Liver (tissue), 9 donors: ENCODE measurements around the gene TMEM50B. TPM values are rescaled to one million over a fixed set of nuclear protein-coding genes. Genes with fewer than 3 reads are reported as not detected.

Experiments used
- DNase-seq: peaks from one replicate; pipeline ENCODE4 v3.0.0-alpha.2; 2017; ENCODE audit warnings: low spot score
- H3K27ac ChIP-seq, 2 donors: one replicate each; pipeline ENCODE4 v1.7.0; 2013; ENCODE audit warnings: inconsistent platforms in 2 of 2, low read length in 2 of 2, control low read depth in 1 of 2, low read depth in 1 of 2, mild to moderate bottlenecking in 1 of 2
- H3K27me3 ChIP-seq, 4 donors: one replicate each; pipeline versions ENCODE4 v1.6.1 to v1.7.0; 2013; ENCODE audit warnings: low read length in 3 of 4, inconsistent platforms in 1 of 4, mild to moderate bottlenecking in 1 of 4, moderate library complexity in 1 of 4; ENCODE audit not compliant: control insufficient read depth in 4 of 4, insufficient read depth in 4 of 4
- H3K36me3 ChIP-seq, 4 donors: one replicate each; pipeline versions ENCODE4 v1.6.1 to v1.7.0; 2013; ENCODE audit warnings: low read length in 3 of 4, mild to moderate bottlenecking in 3 of 4, low read depth in 1 of 4, moderate library complexity in 1 of 4; ENCODE audit not compliant: control insufficient read depth in 4 of 4, insufficient read depth in 3 of 4
- H3K4me1 ChIP-seq, 4 donors: one replicate each; pipeline versions ENCODE4 v1.6.1 to v1.7.0; 2013; ENCODE audit warnings: low read length in 3 of 4, mild to moderate bottlenecking in 3 of 4, moderate library complexity in 1 of 4; ENCODE audit not compliant: control insufficient read depth in 4 of 4, insufficient read depth in 4 of 4
- H3K4me3 ChIP-seq, 3 donors: one replicate each; pipeline versions ENCODE4 v1.6.1 to v1.7.0; 2013; ENCODE audit warnings: low read length in 3 of 3, control low read depth in 1 of 3, low read depth in 1 of 3, mild to moderate bottlenecking in 1 of 3
- H3K9ac ChIP-seq, 2 donors: one replicate each; pipeline ENCODE4 v1.7.0; 2013; ENCODE audit warnings: low read length in 2 of 2, mild to moderate bottlenecking in 2 of 2, moderate library complexity in 2 of 2, control low read depth in 1 of 2, low read depth in 1 of 2
- H3K9me3 ChIP-seq, 4 donors: one replicate each; pipeline versions ENCODE4 v1.6.1 to v1.7.0; 2013; ENCODE audit warnings: low read length in 3 of 4; ENCODE audit not compliant: control insufficient read depth in 4 of 4
- FOXA1 ChIP-seq: IDR thresholded peaks from 2 replicates; pipeline ENCODE4 v1.6.1; 2016; ENCODE audit warnings: antibody characterized with exemption
- FOXA2 ChIP-seq: IDR thresholded peaks from 2 replicates; pipeline ENCODE4 v1.6.1; 2016; ENCODE audit warnings: antibody characterized with exemption
- GABPA ChIP-seq, 2 donors: IDR thresholded peaks in 1 of 2; conservative IDR thresholded peaks in 1 of 2; 2 replicates each; pipeline ENCODE4 v1.6.1; 2016; ENCODE audit warnings: antibody characterized with exemption in 2 of 2, mild to moderate bottlenecking in 1 of 2, moderate library complexity in 1 of 2
- HNF4A ChIP-seq, 2 donors: conservative IDR thresholded peaks; 2 replicates each; pipeline ENCODE4 v1.6.1; 2016; ENCODE audit warnings: antibody characterized with exemption in 2 of 2, mild to moderate bottlenecking in 2 of 2
- HNF4G ChIP-seq: IDR thresholded peaks from 2 replicates; pipeline ENCODE4 v1.6.1; 2016; ENCODE audit warnings: antibody characterized with exemption
- JUND ChIP-seq, 2 donors: IDR thresholded peaks; 2 replicates each; pipeline ENCODE4 v1.6.1; 2016; ENCODE audit warnings: antibody characterized with exemption in 2 of 2
- MAX ChIP-seq: IDR thresholded peaks from 2 replicates; pipeline ENCODE4 v1.6.1; 2016; ENCODE audit warnings: antibody characterized with exemption
- NR2F2 ChIP-seq: IDR thresholded peaks from 2 replicates; pipeline ENCODE4 v1.6.1; 2016; ENCODE audit warnings: antibody characterized with exemption
- RAD21 ChIP-seq, 2 donors: IDR thresholded peaks; 2 replicates each; pipeline ENCODE4 v1.6.1; 2016; ENCODE audit warnings: antibody characterized with exemption in 2 of 2, mild to moderate bottlenecking in 2 of 2
- RXRA ChIP-seq, 2 donors: IDR thresholded peaks; 2 replicates each; pipeline ENCODE4 v1.6.1; 2017 to 2018; ENCODE audit warnings: antibody characterized with exemption in 2 of 2, mild to moderate bottlenecking in 1 of 2
- YY1 ChIP-seq: IDR thresholded peaks from 2 replicates; pipeline ENCODE4 v1.6.1; 2016; ENCODE audit warnings: antibody characterized with exemption, mild to moderate bottlenecking
- WGBS: extraction: QIAGEN DNeasy Blood & Tissue Kit; methylation state at CpG from one replicate; pipeline ENCODE4 v1.1.7; 2013; 5-methylcytosine and 5-hydroxymethylcytosine counted together
- polyA plus RNA-seq, 2 donors: library from polyadenylated mRNA; stranded (reverse) in 1 of 2; unstranded in 1 of 2; fragments of 200-250 nt in 1 of 2; fragments of >200 nt in 1 of 2; fragmentation: Nextera tagmentation in 1 of 2; extraction: Ambion mirVana in 1 of 2; gene quantifications; one replicate each; pipeline versions ENCODE4 v1.2.1 to v1.2.3, GENCODE V29; 2013 to 2015
- total RNA-seq, 2 donors: library from RNA; depleted of rRNA; stranded (reverse); fragments of >200 nt; gene quantifications; one replicate each; pipeline ENCODE4 v1.2.3, GENCODE V29; 2014
- TF ChIP-seq, protein P1 (sequence below): IDR thresholded peaks from 2 replicates; pipeline ENCODE4 v1.6.1; 2016; ENCODE audit warnings: antibody characterized with exemption
- TF ChIP-seq, protein P2 (sequence below): fragments of 150-350 bp; IDR thresholded peaks from 2 replicates; pipeline ENCODE4 v1.5.1; 2017; ENCODE audit warnings: improper control_type of control experiment, low read depth, low read length; ENCODE audit not compliant: missing input control
- TF ChIP-seq, protein P3 (sequence below): IDR thresholded peaks from 2 replicates; pipeline ENCODE4 v1.6.1; 2016; ENCODE audit warnings: antibody characterized with exemption
- donor health status: healthy.
- donor health status: healthy.
- donor health status: healthy.
- donor health status: healthy.
- donor health status: healthy.

TMEM50B gene
- total and polyA plus RNA-seq, 4 donors, result 11.8 to 31.8 (median 29.9) TPM

DNA sequence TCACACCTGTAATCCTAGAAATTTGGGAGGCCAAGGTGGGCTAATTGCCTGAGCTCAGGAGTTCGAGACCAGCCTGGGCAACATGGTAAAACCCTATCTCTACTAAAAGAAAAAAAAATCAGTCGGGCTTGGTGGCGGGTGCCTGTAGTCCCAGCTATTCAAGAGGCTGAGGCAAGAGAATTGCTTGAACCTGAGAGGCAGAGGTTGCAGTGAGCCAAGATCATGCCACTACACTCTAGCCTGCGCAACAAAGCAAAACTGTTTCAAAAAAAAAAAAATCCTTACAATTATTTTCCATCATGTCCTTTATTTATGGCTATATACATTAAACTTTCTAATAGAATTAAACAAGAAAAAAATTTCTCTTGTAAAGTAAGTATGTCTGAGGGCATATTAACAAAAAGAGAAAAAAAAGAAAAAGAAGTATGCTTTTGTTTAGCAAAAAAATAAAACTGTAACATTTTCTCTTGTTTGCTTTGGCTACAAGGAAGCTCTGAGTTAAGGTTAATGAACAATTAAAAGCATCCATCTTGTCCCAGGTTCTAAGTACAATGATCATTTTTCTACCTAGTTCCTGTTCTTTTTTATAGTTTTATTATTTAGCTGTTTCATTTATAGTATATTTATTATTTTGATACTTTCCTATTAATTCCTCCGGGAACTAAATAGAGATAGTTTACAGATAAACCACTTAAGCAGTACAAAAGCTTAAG, 18.1 kb downstream of the TMEM50B start:
- Histone ChIP-seq H3K4me3 (no peak overlapping the region), H3K4me1 (peaks cover 0 to 11% (median 7%) of the 10 kb centered on the region in 4 donors), H3K27ac (no peak overlapping the region), H3K9ac (peak overlapping the region in 1 of 2 donors; percentile 32), H3K36me3 (peaks cover 0 to 3% (median 2%) of the 10 kb centered on the region in 4 donors), H3K9me3 (no peaks in the 10 kb centered on the region), H3K27me3 (no peaks in the 10 kb centered on the region)
- WGBS, result 59% methylated on average over 5 of the region's 5 CpGs
- TF ChIP-seq HNF4A (conservative IDR thresholded peaks at IDR 0.05) (no peak), YY1 (peak; percentile 86), RXRA (IDR thresholded peaks at IDR 0.05) (peak in 1 of 2 donors; percentile 5), FOXA2 (no peak), MAX (no peak), JUND (IDR thresholded peaks at IDR 0.05) (no peak)
- DNase-seq, result no peak

DNA sequence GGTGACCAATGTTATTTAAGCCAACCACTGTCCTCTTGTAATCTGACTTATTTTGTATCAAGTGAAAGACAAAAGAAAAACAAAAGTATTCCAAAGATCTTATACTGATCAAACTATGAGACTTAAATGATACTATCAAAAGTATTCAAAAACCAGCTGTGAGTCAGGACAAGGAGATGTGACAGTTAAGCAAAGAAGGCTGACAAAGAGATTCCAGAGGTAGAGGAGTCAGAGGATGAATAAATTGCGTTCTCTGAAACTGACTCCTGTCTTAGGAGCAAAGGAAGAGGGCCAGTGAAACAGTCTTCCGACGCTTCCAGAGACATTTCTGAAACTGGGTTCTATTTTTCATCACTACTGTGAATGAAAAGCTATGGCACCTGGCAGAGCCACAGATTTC, 20.9 kb downstream of the TMEM50B start:
- Histone ChIP-seq H3K4me1 (peaks cover 0 to 22% (median 16%) of the 10 kb centered on the region in 4 donors), H3K9ac (no peak overlapping the region), H3K27ac (no peak overlapping the region), H3K9me3 (no peaks in the 10 kb centered on the region), H3K27me3 (no peaks in the 10 kb centered on the region), H3K4me3 (no peak overlapping the region), H3K36me3 (peaks cover 0 to 4% (median 3%) of the 10 kb centered on the region in 4 donors)
- no peak for DNase-seq
- 97% methylated on average over 3 of the region's 3 CpGs for WGBS
- TF ChIP-seq, protein P1, sequence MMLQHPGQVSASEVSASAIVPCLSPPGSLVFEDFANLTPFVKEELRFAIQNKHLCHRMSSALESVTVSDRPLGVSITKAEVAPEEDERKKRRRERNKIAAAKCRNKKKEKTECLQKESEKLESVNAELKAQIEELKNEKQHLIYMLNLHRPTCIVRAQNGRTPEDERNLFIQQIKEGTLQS, result no peak
- TF ChIP-seq HNF4G (no peak), FOXA1 (no peak)

- TF ChIP-seq HNF4G (no peak), YY1 (no peak), GABPA (IDR thresholded peaks at IDR 0.05 in 1 of 2, conservative IDR thresholded peaks at IDR 0.05 in 1 of 2) (no peak), RAD21 (IDR thresholded peaks at IDR 0.05) (no peak)
- 65% methylated on average over 6 of the region's 6 CpGs for WGBS
- no peaks in the 10 kb centered on the region for H3K9me3 ChIP-seq
- DNase-seq, result no peak
- no peak overlapping the region for H3K27ac ChIP-seq
- H3K36me3 ChIP-seq, result peaks cover 0 to 4% (median 1%) of the 10 kb centered on the region in 4 donors
- H3K4me3 ChIP-seq, result no peak overlapping the region
- H3K9ac ChIP-seq, result peak overlapping the region in 1 of 2 donors; percentile 14
- no peaks in the 10 kb centered on the region for H3K27me3 ChIP-seq
- peaks cover 0 to 12% (median 10%) of the 10 kb centered on the region in 4 donors for H3K4me1 ChIP-seq
Measured at GRCh38 chr21:33455686-33456446, 23.9 kb downstream of the TMEM50B start.

GRCh38 chr21:33452362-33452761, 27.4 kb downstream of the TMEM50B start:
- TF ChIP-seq HNF4A (conservative IDR thresholded peaks at IDR 0.05) (no peak), JUND (IDR thresholded peaks at IDR 0.05) (no peak), HNF4G (no peak), FOXA1 (no peak), NR2F2 (no peak), MAX (no peak), RAD21 (IDR thresholded peaks at IDR 0.05) (no peak), FOXA2 (no peak)
- TF ChIP-seq, protein P2, sequence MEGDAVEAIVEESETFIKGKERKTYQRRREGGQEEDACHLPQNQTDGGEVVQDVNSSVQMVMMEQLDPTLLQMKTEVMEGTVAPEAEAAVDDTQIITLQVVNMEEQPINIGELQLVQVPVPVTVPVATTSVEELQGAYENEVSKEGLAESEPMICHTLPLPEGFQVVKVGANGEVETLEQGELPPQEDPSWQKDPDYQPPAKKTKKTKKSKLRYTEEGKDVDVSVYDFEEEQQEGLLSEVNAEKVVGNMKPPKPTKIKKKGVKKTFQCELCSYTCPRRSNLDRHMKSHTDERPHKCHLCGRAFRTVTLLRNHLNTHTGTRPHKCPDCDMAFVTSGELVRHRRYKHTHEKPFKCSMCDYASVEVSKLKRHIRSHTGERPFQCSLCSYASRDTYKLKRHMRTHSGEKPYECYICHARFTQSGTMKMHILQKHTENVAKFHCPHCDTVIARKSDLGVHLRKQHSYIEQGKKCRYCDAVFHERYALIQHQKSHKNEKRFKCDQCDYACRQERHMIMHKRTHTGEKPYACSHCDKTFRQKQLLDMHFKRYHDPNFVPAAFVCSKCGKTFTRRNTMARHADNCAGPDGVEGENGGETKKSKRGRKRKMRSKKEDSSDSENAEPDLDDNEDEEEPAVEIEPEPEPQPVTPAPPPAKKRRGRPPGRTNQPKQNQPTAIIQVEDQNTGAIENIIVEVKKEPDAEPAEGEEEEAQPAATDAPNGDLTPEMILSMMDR, result no peak
- TF ChIP-seq, protein P3, sequence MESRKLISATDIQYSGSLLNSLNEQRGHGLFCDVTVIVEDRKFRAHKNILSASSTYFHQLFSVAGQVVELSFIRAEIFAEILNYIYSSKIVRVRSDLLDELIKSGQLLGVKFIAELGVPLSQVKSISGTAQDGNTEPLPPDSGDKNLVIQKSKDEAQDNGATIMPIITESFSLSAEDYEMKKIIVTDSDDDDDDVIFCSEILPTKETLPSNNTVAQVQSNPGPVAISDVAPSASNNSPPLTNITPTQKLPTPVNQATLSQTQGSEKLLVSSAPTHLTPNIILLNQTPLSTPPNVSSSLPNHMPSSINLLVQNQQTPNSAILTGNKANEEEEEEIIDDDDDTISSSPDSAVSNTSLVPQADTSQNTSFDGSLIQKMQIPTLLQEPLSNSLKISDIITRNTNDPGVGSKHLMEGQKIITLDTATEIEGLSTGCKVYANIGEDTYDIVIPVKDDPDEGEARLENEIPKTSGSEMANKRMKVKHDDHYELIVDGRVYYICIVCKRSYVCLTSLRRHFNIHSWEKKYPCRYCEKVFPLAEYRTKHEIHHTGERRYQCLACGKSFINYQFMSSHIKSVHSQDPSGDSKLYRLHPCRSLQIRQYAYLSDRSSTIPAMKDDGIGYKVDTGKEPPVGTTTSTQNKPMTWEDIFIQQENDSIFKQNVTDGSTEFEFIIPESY, result no peak
- TF ChIP-seq, protein P1, result no peak
- 97% methylated on average over 3 of the region's 3 CpGs for WGBS
- H3K36me3 ChIP-seq, result peaks cover 0 to 2% (median 0%) of the 10 kb centered on the region in 4 donors
- H3K4me3 ChIP-seq, result no peak overlapping the region
- H3K9ac ChIP-seq, result no peak overlapping the region
- no peak overlapping the region for H3K27ac ChIP-seq
- H3K4me1 ChIP-seq, result peaks cover 0 to 16% (median 10%) of the 10 kb centered on the region in 4 donors
- no peak for DNase-seq
- no peaks in the 10 kb centered on the region for H3K9me3 ChIP-seq
- no peaks in the 10 kb centered on the region for H3K27me3 ChIP-seq
